ENCODE measurements around the gene AIP. TPM values are rescaled to one million over a fixed set of nuclear protein-coding genes. Genes with fewer than 3 reads are reported as not detected.
A peak's percentile ranks its signal among the peaks of the same experiment; 100 is the strongest.

Gene AIP
- total and polyA plus RNA-seq, 8 donors = 20.2 to 45.8 (median 25.6) TPM

- 84 to 85% methylated on average over 20 to 21 of the region's 21 CpGs for WGBS, 2 donors
- DNase-seq = peak in 3 of 6 donors; percentile 9 to 59 (median 21)
- no peak for FAIRE-seq
These were observed 28.8 kb upstream of the AIP start for GRCh38 chr11:67453816-67454732.

DNA sequence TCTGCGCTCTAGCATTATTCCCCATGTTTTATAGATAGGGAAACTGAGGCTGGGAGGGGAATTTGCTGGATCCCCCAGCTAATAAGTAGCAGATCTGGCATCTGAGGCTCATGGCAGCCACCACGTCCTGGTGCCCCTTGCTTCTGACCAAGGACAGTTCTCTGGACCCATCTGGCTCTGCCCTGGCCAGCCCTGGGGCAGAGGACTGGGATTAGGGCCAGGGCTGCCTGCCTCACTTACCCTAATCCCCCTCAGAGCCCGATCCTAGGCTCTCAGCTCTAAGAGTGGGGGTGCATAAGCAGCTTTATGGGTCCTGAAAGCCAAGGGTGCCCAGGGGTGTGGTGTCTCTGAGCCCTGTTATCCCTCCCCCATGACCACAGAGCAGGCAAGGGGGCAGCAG, 27.8 kb upstream of the AIP start, which contains the start of gene CABP4:
CABP4 (plus strand) TSS at position 301 of the 400 bp plus-strand sequence; CDS start at position 371, 70 bp downstream.
- Histone ChIP-seq H3K27ac (no peak within 1 kb of the TSS), H3K4me1 (peaks cover 0 to 2% (median 0%) of the 10 kb centered on the region in 3 donors), H3K36me3 (no peaks in the 10 kb centered on the region), H3K27me3 (no peaks in the 10 kb centered on the region), H3K4me3 (no peak within 1 kb of the TSS), H3K9me3 (no peaks in the 10 kb centered on the region)
- DNase-seq = peak in 1 of 6 donors; percentile 12
- WGBS, 2 donors = 82 to 89% methylated on average over 3 of the region's 3 CpGs
- TF ChIP-seq, protein P1, sequence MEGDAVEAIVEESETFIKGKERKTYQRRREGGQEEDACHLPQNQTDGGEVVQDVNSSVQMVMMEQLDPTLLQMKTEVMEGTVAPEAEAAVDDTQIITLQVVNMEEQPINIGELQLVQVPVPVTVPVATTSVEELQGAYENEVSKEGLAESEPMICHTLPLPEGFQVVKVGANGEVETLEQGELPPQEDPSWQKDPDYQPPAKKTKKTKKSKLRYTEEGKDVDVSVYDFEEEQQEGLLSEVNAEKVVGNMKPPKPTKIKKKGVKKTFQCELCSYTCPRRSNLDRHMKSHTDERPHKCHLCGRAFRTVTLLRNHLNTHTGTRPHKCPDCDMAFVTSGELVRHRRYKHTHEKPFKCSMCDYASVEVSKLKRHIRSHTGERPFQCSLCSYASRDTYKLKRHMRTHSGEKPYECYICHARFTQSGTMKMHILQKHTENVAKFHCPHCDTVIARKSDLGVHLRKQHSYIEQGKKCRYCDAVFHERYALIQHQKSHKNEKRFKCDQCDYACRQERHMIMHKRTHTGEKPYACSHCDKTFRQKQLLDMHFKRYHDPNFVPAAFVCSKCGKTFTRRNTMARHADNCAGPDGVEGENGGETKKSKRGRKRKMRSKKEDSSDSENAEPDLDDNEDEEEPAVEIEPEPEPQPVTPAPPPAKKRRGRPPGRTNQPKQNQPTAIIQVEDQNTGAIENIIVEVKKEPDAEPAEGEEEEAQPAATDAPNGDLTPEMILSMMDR (IDR thresholded peaks at IDR 0.05) = no peak
- ATAC-seq = no peak
- FAIRE-seq = no peak
- intact Hi-C loops (cut with DNase I) = no loop called here

More at GRCh38 chr11:67453816-67454732, 28.8 kb upstream of the AIP start:
- TF ChIP-seq, protein P1 (IDR thresholded peaks at IDR 0.05) = no peak
- Histone ChIP-seq H3K4me1 (peaks cover 0 to 2% (median 0%) of the 10 kb centered on the region in 3 donors), H3K9me3 (no peaks in the 10 kb centered on the region), H3K27ac (no peak overlapping the region), H3K4me3 (no peak overlapping the region), H3K36me3 (no peaks in the 10 kb centered on the region), H3K27me3 (no peaks in the 10 kb centered on the region)
- no peak for ATAC-seq
- intact Hi-C loops (cut with DNase I) = no loop called here

DNA sequence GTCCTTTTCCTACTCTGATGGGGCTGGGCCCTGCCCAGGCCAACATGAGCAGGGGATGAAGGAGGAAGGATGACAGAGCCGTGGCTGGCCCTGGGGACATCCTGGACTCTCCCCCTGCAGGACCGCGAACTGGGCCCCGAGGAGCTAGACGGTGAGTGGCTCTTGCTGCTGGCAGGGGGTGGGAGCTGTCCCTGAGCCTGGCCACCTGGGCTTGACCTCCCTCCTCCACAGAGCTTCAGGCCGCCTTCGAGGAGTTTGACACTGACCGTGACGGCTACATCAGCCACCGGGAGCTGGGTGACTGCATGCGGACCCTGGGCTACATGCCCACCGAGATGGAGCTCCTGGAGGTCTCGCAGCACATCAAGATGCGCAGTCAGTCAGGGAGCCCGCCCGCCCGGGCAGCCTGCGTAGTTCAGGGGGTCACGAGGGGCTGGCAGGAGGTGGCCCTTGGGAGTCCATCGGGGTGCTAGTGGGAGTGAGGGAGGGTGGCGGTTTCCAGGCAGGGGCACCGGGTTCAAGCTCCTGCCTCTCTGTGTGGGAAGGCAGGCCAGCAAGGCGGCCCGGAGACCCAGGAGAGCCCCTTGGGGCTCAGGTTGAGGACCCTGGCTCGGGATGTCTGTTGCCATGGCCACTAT, 26.6 kb upstream of the AIP start:
- ATAC-seq (no peak), FAIRE-seq (no peak), DNase-seq (peak in 2 of 6 donors; percentile 27 to 79)
- Histone ChIP-seq H3K27me3 (no peaks in the 10 kb centered on the region), H3K4me1 (peaks cover 0 to 2% (median 0%) of the 10 kb centered on the region in 3 donors), H3K4me3 (no peak overlapping the region), H3K27ac (no peak overlapping the region), H3K9me3 (no peaks in the 10 kb centered on the region), H3K36me3 (no peaks in the 10 kb centered on the region)
- WGBS, 2 donors = 67 to 77% methylated on average over 23 to 25 of the region's 25 CpGs
- TF ChIP-seq, protein P1 (IDR thresholded peaks at IDR 0.05) = no peak
- intact Hi-C loops (cut with DNase I) = no loop called here

DNA sequence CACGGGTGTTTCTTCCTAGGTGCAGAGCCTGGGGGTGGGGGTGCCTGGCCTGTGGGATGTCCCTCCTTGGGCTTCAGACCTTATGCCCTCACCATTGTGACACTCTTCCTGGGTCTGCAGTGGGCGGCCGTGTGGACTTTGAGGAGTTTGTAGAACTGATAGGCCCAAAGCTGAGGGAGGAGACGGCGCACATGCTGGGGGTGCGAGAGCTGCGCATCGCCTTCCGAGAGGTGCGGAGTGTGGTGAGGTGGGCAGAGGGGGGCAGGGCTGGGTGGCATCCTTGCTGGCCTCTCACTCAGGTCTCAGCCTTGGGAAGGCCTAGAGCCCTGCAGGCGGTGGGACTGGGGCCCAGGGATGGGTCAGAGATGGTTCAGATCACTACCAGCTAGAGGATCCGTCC, 25.4 kb upstream of the AIP start:
- 85 to 91% methylated on average over 12 of the region's 12 CpGs for WGBS, 2 donors
- Histone ChIP-seq H3K4me1 (peaks cover 0 to 2% (median 0%) of the 10 kb centered on the region in 3 donors), H3K9me3 (no peaks in the 10 kb centered on the region), H3K27ac (no peak overlapping the region), H3K36me3 (no peaks in the 10 kb centered on the region), H3K27me3 (no peaks in the 10 kb centered on the region), H3K4me3 (no peak overlapping the region)
- TF ChIP-seq, protein P1 (IDR thresholded peaks at IDR 0.05) = no peak
- no peak for FAIRE-seq
- no peak for ATAC-seq
- intact Hi-C loops (cut with DNase I) = no loop called here
- peak in 2 of 6 donors; percentile 25 to 49 for DNase-seq

Measured in pancreas (tissue), 10 donors.